ENCODE data around the gene KIF3A. TPM values are rescaled to one million over a fixed set of nuclear protein-coding genes. Genes with fewer than 3 reads are reported as not detected.
"Not testable (repeated sequence)": the region's sequence is repeated elsewhere in the genome, so short reads cannot be mapped to it uniquely, and the experiment has no call there.

The KIF3A gene
- total RNA-seq, 1 donor from 2014 or later: 76.7 TPM

GRCh38 chr5:132718544-132719312 lies 18.6 kb downstream of the KIF3A start:
- DNase-seq: no peak

GRCh38 chr5:132714456-132715307 lies 22.7 kb downstream of the KIF3A start:
- no peak for DNase-seq

- no peak for DNase-seq
These were observed 28.7 kb downstream of the KIF3A start for GRCh38 chr5:132708645-132709044.

GRCh38 chr5:132704875-132705274 lies 32.5 kb downstream of the KIF3A start:
- no peak for DNase-seq

GRCh38 chr5:132695956-132696355 lies 41.4 kb downstream of the KIF3A start:
- no peak for DNase-seq

- no peak for DNase-seq
These were observed 44.7 kb downstream of the KIF3A start for GRCh38 chr5:132692632-132692967.

- not testable (repeated sequence) for DNase-seq
These were observed 45.4 kb downstream of the KIF3A start for GRCh38 chr5:132691755-132692631.

- no peak for DNase-seq
These were observed 47.2 kb downstream of the KIF3A start for GRCh38 chr5:132690156-132690555.

- no peak for DNase-seq
These were observed 47.8 kb downstream of the KIF3A start for GRCh38 chr5:132689513-132689912.

GRCh38 chr5:132688536-132689339 lies 48.6 kb downstream of the KIF3A start:
- DNase-seq: no peak

- no peak for DNase-seq
These were observed 49.4 kb downstream of the KIF3A start for GRCh38 chr5:132687995-132688394.

- no peak for DNase-seq
These were observed 51.2 kb downstream of the KIF3A start for GRCh38 chr5:132686193-132686592.

- no peak for DNase-seq
These were observed 52.2 kb downstream of the KIF3A start for GRCh38 chr5:132684922-132685720.

- no peak for DNase-seq
These were observed 52.9 kb downstream of the KIF3A start for GRCh38 chr5:132684491-132684890.

- no peak for DNase-seq
These were observed 55.4 kb downstream of the KIF3A start for GRCh38 chr5:132681983-132682382.

- no peak for DNase-seq
These were observed 55.9 kb downstream of the KIF3A start for GRCh38 chr5:132681476-132681831.

- no peak for DNase-seq
These were observed 56.4 kb downstream of the KIF3A start for GRCh38 chr5:132680780-132681475.

- DNase-seq: no peak
These were observed 57.5 kb downstream of the KIF3A start for GRCh38 chr5:132679717-132680380.

GRCh38 chr5:132679166-132679565 lies 58.2 kb downstream of the KIF3A start:
- no peak for DNase-seq

- DNase-seq: no peak
These were observed 58.6 kb downstream of the KIF3A start for GRCh38 chr5:132678735-132679134.
